Upper lobe of left lung (tissue), 6 donors: ENCODE results near the gene CIT. TPM values are rescaled to one million over a fixed set of nuclear protein-coding genes. Genes with fewer than 3 reads are reported as not detected.

Experiments
- ATAC-seq, 2 donors: fragments of 200-7000 bp; cut with Tn5 transposase; one replicate each; pipeline ENCODE4 v1.9.1; 2022; ENCODE audit warnings: mild to moderate bottlenecking in 2 of 2, moderate library complexity in 2 of 2; ENCODE audit not compliant: low FRiP score in 2 of 2
- DNase-seq, 2 donors: peaks; one replicate each; pipeline ENCODE4 v3.0.0-alpha.2; 2019 to 2020
- H3K27ac ChIP-seq, 4 donors: fragments of 200-600 bp; sonication (generic); one replicate each; pipeline ENCODE4 v1.5.1; 2016 to 2019
- H3K27me3 ChIP-seq, 4 donors: fragments of 200-600 bp; sonication (generic); one replicate each; pipeline ENCODE4 v1.5.1; 2017 to 2019
- H3K36me3 ChIP-seq, 4 donors: fragments of 200-600 bp; sonication (generic); one replicate each; pipeline ENCODE4 v1.5.1; 2016 to 2019
- H3K4me1 ChIP-seq, 4 donors: fragments of 200-600 bp; sonication (generic); one replicate each; pipeline ENCODE4 v1.5.1; 2018 to 2019
- H3K4me3 ChIP-seq, 4 donors: fragments of 200-600 bp; sonication (generic); one replicate each; pipeline ENCODE4 v1.5.1; 2017 to 2019; ENCODE audit warnings: mild to moderate bottlenecking in 2 of 4, moderate library complexity in 1 of 4
- H3K9me3 ChIP-seq, 4 donors: fragments of 200-600 bp; sonication (generic); one replicate each; pipeline ENCODE4 v1.5.1; 2018 to 2019
- EP300 ChIP-seq, 4 donors: sonication (generic); formaldehyde crosslinking; IDR thresholded peaks; one replicate each; pipeline ENCODE4 v1.5.1; 2017; ENCODE audit warnings: antibody characterized with exemption in 4 of 4, control low read depth in 2 of 4
- POLR2A ChIP-seq, 4 donors: fragments of 450-650 bp; IDR thresholded peaks; one replicate each; pipeline ENCODE4 v1.5.1; 2016 to 2017; ENCODE audit warnings: antibody characterized with exemption in 4 of 4, mild to moderate bottlenecking in 2 of 4
- POLR2AphosphoS5 ChIP-seq, 2 donors: sonication (generic); formaldehyde crosslinking; IDR thresholded peaks; one replicate each; pipeline ENCODE4 v1.5.1; 2017; ENCODE audit warnings: antibody characterized with exemption in 2 of 2
- WGBS, 2 donors: methylation state at CpG; one replicate each; pipeline ENCODE4 v1.1.5; 2017 to 2018; 5-methylcytosine and 5-hydroxymethylcytosine counted together
- total RNA-seq, 6 donors: library from RNA; depleted of rRNA in 4 of 6; stranded (reverse); fragments of >200 nt in 4 of 6; gene quantifications; one replicate each; pipeline versions ENCODE4 v1.1.0 to v1.2.1, GENCODE V29; 2016 to 2021
- TF ChIP-seq, protein P1 (sequence below), 6 experiments: fragments of 450-650 bp in 4 of 6; fragments of 200-600 bp in 2 of 6; sonication (generic) in 2 of 6; IDR thresholded peaks; one replicate each; pipeline ENCODE4 v1.5.1; 2016 to 2019; ENCODE audit warnings: antibody characterized with exemption in 6 of 6
- donor health status: DM: no; HTN: no; CAD: no; lungs with moderate emphysema.
- donor health status: DM: no; HTN: yes; CAD: no; lungs with severe emphysema.

CIT gene
- total RNA-seq, 6 donors from 2014 or later, result 7.8 to 185 (median 73.6) TPM

DNA sequence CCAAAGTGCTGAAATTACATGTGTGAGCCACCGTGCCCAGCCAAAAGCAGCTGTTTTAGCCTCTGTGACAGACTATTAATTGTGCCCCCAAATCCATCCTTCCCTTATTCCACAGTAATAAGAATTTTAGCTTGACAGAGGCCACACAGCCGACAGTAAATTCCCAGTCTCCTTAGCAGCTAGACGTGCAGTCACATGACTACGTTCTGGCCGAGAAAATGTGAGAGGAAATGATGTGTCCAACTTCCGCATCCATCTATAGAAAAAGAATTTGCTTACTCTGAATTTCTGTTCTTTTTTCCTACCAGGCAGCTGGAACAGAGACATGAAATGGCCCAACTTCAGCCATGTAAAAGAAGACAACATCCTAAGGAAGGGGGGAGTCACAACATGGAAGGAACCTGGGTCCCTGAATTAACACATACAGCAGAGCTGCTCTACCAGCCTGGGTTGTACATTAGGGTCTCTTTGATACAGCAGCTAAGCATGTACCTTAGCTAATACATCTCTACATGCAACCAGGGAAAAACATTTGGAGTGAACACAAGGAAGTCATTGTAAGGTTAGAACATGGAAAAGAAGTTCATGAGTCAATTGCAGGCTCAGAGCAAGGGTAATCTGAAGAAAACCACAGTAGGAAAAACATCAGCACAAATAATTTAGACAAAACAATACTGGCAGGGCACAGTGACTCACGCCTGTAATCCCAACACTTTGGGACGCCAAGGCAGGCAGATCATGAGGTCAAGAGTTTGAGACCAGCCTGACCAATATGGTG is 35.5 kb downstream of the CIT start:
- TF ChIP-seq, protein P1, sequence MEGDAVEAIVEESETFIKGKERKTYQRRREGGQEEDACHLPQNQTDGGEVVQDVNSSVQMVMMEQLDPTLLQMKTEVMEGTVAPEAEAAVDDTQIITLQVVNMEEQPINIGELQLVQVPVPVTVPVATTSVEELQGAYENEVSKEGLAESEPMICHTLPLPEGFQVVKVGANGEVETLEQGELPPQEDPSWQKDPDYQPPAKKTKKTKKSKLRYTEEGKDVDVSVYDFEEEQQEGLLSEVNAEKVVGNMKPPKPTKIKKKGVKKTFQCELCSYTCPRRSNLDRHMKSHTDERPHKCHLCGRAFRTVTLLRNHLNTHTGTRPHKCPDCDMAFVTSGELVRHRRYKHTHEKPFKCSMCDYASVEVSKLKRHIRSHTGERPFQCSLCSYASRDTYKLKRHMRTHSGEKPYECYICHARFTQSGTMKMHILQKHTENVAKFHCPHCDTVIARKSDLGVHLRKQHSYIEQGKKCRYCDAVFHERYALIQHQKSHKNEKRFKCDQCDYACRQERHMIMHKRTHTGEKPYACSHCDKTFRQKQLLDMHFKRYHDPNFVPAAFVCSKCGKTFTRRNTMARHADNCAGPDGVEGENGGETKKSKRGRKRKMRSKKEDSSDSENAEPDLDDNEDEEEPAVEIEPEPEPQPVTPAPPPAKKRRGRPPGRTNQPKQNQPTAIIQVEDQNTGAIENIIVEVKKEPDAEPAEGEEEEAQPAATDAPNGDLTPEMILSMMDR (IDR thresholded peaks at IDR 0.05), result no peak
- TF ChIP-seq EP300 (IDR thresholded peaks at IDR 0.05) (no peak), POLR2AphosphoS5 (IDR thresholded peaks at IDR 0.05) (no peak), POLR2A (IDR thresholded peaks at IDR 0.05) (no peak)
- DNase-seq (no peak), ATAC-seq (no peak)
- Histone ChIP-seq H3K27ac (no peak overlapping the region), H3K9me3 (no peaks in the 10 kb centered on the region), H3K4me3 (no peak overlapping the region), H3K36me3 (no peaks in the 10 kb centered on the region), H3K27me3 (no peaks in the 10 kb centered on the region), H3K4me1 (no peaks in the 10 kb centered on the region)
- WGBS, 2 donors, result 91 to 92% methylated on average over 8 of the region's 8 CpGs

DNA sequence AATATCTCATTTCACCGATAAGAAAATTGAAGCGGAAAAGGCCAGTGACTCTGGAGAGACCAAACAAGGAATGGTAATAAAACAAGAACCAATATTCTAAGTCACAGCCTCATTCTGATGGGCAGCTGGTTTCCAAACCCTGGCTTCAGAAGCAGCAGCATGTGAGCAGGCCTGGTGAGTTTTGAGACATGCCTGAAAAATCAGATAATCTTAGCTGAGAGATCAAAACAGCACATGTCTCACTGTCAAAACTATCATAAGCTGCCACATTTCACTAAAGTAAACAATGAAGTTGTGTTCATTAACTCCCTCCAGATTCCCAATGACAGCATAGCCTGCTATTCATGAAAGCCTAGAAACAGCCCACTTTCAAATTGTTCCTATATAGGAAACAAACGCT is 36.5 kb downstream of the CIT start:
- no peak overlapping the region for H3K27ac ChIP-seq
- TF ChIP-seq EP300 (IDR thresholded peaks at IDR 0.05), result no peak
- TF ChIP-seq, protein P1 (IDR thresholded peaks at IDR 0.05), result no peak
- no peak for TF ChIP-seq POLR2A (IDR thresholded peaks at IDR 0.05)
- TF ChIP-seq POLR2AphosphoS5 (IDR thresholded peaks at IDR 0.05), result no peak
- DNase-seq, result no peak
- no peak for ATAC-seq
- H3K36me3 ChIP-seq, result no peaks in the 10 kb centered on the region
- H3K9me3 ChIP-seq, result no peaks in the 10 kb centered on the region
- no peaks in the 10 kb centered on the region for H3K27me3 ChIP-seq
- H3K4me1 ChIP-seq, result no peaks in the 10 kb centered on the region
- no peak overlapping the region for H3K4me3 ChIP-seq
- WGBS, 2 donors, result 91 to 95% methylated on average over 3 of the region's 3 CpGs

DNA sequence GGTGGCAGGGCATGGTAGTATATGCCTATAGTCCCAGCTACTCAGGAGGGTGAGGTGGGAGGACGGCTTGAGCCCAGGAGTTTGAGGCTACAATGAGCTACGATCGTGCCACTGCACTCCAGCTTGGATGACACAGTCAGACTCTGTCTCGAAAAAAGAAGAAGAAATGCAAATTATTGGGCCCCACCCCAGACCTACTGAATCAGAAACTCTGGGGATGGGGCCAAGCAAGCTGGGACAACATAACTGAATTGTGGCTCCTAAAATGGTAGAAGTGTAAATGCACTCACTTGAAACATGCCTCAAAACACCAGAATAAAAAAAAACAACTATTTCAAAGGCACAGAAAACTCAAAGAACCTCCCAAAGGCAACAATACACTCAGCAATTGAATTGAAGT is 37.0 kb downstream of the CIT start:
- Histone ChIP-seq H3K27me3 (no peaks in the 10 kb centered on the region), H3K27ac (no peak overlapping the region), H3K4me3 (no peak overlapping the region), H3K36me3 (no peaks in the 10 kb centered on the region), H3K4me1 (no peaks in the 10 kb centered on the region), H3K9me3 (no peaks in the 10 kb centered on the region)
- DNase-seq, result no peak
- no peak for TF ChIP-seq POLR2AphosphoS5 (IDR thresholded peaks at IDR 0.05)
- TF ChIP-seq POLR2A (IDR thresholded peaks at IDR 0.05), result no peak
- TF ChIP-seq, protein P1 (IDR thresholded peaks at IDR 0.05), result no peak
- TF ChIP-seq EP300 (IDR thresholded peaks at IDR 0.05), result no peak
- ATAC-seq, result no peak
- WGBS, 2 donors, result 97 to 98% methylated on average over 4 of the region's 4 CpGs

DNA sequence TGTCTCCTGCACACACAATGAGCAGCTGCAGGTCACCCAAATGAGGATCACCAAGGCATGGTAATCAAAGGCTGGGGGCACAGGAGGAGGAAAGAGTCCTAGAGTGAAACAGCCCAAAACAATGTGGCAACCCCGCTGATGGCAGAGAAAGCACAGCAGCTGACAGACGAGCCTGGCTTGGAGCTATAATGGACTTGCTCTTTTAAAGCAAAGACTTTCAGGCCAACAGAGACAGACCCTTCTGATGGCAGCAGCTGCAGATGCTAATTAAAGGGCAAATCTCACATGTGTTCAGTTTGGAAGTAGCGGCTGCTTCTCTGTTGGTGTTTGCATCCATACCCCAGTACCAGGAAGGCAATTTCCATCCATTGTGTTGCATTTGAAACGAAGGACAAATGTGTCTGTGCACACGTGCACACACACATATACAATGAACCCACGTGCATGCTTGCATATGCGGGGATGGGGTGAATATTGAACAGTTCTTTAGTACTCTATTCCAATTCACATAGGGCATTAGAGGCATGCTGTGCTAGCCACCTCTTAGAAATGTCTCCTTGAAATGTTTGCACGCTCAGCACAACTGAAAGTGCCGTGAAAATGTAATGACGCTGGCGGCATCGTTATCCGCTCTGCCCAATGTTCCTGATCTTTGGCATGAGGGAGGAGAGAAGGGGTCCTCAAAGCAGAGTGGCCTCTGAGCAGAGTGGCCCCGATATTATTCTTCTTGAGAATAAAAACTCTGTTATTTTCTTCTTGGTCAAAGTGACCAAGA is 38.1 kb downstream of the CIT start:
- TF ChIP-seq POLR2AphosphoS5 (IDR thresholded peaks at IDR 0.05) (no peak), EP300 (IDR thresholded peaks at IDR 0.05) (no peak), POLR2A (IDR thresholded peaks at IDR 0.05) (no peak)
- TF ChIP-seq, protein P1 (IDR thresholded peaks at IDR 0.05), result no peak
- Histone ChIP-seq H3K27me3 (no peaks in the 10 kb centered on the region), H3K27ac (no peak overlapping the region), H3K4me3 (no peak overlapping the region), H3K9me3 (no peaks in the 10 kb centered on the region), H3K36me3 (no peaks in the 10 kb centered on the region), H3K4me1 (no peaks in the 10 kb centered on the region)
- DNase-seq (no peak), ATAC-seq (no peak)
- 96 to 99% methylated on average over 14 of the region's 14 CpGs for WGBS, 2 donors
